Stimulated activated naive CD8-positive, alpha-beta T cell treated with anti-CD3 and anti-CD28 coated beads, Interleukin-15, Interleukin-2, amounts not matched to agents 100 U/mL and 50 U/mL, for 24 hours (primary cell): ENCODE measurements around the gene ABL1.
A peak's percentile ranks its signal among the peaks of the same experiment; 100 is the strongest.

Experiments
- ATAC-seq: fragments of 150-1000 bp; cut with Tn5 transposase; one replicate; pipeline ENCODE4 v1.10.0; 2021
- DNase-seq: peaks from one replicate; pipeline ENCODE4 v3.0.0; 2021

The ABL1 gene

DNA sequence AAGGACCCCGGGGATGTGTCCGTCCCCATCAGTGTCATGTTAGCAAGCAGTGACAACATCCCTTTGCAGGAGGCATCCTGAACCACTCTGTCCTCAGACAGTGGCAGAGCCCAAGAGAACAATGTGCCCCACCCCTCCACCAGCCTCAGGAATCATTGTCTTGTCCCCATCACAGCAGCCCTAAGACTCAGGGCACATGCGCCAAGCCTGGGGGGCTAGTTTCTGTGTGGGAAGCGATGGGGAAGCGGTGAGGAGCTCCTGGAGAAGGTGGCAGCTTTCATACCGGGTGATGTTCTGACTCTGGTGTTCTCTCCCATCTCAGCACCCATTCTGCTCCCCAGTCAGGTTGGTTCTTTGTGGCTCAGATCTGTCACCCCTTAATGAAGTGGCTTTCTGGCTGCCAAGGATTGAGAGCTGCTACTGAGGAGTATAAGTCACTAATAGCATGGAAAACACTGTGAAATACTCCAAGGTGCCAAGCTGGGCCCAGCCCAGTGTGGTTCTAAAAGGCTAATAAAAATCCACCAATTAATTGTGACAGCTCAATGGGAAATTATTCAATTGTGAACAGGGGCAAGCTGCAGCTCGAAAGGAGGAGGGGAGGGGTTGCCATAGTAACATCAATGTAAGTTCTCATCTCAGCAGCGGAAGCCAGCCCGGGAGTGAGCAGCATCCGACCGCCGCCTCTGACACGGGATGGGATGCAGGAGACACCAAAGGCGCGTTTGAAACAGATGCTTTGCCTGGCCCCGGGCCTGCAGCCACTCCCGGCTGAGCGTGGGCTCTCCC lies 56.8 kb downstream of the ABL1 start:
- DNase-seq, result no peak
- ATAC-seq, result no peak

GRCh38 chr9:130892477-130893304 lies 57.6 kb downstream of the ABL1 start:
- no peak for DNase-seq

DNA sequence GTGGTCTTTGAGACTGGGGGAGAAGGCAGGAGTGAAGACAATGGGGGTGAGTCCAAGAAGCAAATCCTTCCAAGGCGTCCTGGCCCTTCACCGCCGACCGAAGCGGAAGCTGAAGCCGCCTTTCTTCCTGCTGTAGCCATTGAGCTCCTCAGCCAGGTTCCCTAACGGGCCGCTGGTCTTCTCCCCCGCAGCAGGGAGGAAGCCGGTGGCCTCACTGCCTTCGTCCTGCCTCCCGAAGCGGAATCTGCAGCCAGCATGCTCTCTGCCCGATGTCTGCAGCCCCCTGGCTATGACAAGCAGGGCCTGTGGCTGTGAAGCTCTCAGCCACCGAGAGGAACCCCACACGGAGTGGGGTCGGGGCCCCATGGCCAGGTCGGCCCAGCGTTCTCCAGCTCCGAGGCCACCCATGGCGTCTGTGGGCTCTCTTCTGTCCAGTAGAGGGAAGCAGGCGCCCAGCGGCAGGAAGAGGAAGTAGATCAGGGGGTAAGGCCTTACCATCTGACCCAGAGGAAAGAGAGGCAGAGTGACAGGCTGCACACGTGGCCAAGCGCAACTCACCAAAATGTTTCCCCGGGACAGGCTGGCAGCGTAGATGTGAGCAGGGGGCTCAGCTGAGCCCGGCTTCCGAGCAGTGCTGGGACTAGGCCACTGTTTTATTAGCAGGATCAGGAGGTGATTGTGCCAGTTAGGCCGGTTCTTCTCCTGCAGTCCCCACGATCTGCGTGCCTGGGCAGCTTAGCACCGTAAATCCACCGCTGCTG lies 58.5 kb downstream of the ABL1 start:
- DNase-seq (no peak), ATAC-seq (no peak)

More at GRCh38 chr9:130892477-130893304, 57.6 kb downstream of the ABL1 start:
- ATAC-seq, result no peak

- ATAC-seq (no peak), DNase-seq (no peak)
These were observed 59.5 kb downstream of the ABL1 start for GRCh38 chr9:130894546-130894945.

DNA sequence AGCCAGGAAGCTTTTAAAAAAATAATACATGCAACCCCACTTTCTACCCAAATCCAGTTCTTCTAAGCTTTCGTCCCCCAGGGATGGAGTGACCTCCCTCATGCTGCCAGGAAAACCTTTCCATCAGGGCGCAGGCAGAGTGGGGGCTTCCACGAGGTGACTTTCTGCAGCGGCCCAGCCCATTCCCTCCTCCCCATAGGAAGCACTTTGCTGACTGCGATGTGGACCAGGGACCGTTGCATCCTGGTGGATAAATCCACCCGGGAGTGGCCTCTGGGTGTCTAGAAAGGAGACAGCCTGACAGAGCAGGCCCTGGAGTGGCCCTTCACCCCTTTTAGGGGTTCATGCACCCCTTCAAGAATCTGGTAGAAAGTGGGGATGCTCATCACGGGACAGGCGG lies 60.0 kb downstream of the ABL1 start:
- DNase-seq (no peak), ATAC-seq (no peak)

GRCh38 chr9:130895481-130896232 lies 60.6 kb downstream of the ABL1 start:
- DNase-seq (no peak), ATAC-seq (no peak)

- no peak for ATAC-seq
These were observed 61.4 kb downstream of the ABL1 start, which contains the start of gene QRFP for GRCh38 chr9:130896233-130897014. QRFP (minus strand) TSS chr9:130896812; CDS start chr9:130893838, 2,974 bp downstream.

DNA sequence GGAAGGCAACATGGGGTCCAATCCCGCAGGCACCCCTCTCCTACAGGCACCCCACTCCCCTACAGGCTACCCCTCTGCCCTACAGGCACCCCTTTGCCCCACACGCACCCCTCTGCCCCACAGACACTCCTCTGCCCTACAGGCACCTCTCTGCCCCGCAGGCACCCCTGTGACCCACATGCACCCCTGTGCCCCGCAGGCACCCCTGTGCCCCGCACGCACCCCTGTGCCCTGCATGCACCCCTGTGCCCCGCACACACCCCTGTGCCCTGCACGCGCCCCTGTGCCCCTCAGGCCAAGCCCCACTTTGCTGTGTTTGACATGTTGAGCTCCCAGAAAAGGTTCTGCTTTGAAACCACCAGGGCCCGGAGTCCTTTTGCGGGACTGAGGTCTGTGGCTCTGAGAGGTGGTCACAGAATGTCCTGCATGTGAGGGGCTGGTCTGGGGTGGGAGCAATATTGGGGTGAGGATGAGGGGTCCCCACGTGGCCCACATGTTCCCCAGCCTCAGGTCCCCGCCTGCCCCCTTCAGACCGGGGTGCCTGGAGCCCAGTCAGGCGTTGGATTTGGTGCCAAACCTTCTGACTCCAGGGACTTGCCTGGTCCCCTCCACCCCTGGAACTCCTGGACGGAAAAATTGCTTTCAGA lies 62.2 kb downstream of the ABL1 start:
- no peak for DNase-seq
- ATAC-seq, result no peak

More at GRCh38 chr9:130896233-130897014, 61.4 kb downstream of the ABL1 start, which contains the start of gene QRFP:
- no peak for DNase-seq

GRCh38 chr9:130897848-130898551 lies 62.9 kb downstream of the ABL1 start:
- DNase-seq (no peak), ATAC-seq (no peak)

GRCh38 chr9:130898552-130898852 lies 63.4 kb downstream of the ABL1 start:
- ATAC-seq, result no peak
- DNase-seq, result no peak

DNA sequence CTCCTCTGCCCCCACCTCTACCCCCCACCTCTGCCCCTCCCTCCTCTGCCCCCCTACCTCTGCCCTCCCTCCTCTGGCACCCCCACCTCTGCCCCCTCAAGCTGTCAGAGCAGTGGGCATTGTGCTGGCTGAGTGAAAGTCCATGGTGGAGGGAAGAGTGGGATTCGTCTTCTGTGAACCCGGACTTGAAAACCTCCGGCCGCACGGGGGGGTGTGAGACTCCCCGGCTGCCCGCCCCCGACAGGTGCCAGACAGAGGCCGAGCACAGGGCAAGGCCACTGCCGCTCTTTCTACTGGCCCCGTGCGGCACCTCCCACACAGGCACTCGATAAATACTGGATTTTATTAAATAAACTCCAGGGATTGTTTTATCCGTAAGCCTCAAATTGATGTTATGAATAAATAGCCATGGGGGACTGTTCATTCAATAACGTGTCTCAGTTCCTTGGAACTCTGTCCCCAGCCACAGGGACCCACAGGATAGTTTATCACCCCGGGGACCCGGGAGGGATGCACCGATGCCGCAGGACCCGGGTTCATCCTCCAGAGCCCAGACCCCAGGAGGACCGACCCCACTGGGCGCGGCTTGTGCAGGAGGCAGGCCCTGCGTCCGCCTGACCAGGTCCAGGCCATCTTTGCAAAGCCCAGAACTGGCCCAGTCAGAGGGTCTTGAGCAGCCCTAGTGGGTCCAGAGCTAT lies 64.1 kb downstream of the ABL1 start:
- no peak for DNase-seq
- ATAC-seq, result no peak

DNA sequence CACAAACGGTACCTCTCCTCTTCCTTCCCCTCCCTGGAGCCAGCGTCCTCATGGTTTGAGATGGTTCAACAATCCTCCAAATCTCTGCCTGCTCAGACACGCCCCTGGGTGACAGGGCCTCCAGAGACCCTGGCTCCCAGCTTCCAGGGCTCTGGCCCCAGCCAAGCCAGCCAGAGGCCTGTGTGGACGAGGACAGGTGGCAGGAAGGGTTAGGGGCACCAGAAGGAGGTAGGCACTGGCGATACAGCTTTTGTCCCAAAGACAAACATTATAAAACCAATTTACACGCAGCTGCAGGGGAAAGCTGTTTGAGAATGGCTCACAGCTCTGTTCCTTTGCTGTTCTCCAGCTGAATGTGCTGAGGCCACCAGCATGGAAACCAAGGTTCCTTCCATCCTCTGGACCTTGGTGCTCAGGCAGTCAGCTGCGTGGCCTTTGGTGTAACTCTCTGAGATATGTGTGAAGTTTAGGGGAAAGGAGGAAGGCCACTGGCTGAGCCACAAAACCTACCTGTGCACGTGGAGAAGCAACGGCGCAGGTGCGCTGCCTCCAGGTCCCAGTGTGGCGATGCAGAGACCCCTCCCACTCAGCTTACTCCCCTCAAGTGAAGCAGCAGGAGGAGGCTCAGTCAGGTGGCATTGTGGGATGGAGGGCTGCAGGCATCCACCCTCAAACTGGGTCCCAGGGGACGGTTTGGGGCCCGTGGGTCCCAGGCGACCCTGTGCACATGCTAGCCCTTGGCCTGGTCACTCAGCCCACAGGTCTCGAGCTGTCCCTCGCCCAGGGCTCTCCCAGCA lies 65.8 kb downstream of the ABL1 start:
- ATAC-seq (no peak), DNase-seq (no peak)

- DNase-seq (no peak), ATAC-seq (no peak)
These were observed 66.6 kb downstream of the ABL1 start for GRCh38 chr9:130901498-130902203.

DNA sequence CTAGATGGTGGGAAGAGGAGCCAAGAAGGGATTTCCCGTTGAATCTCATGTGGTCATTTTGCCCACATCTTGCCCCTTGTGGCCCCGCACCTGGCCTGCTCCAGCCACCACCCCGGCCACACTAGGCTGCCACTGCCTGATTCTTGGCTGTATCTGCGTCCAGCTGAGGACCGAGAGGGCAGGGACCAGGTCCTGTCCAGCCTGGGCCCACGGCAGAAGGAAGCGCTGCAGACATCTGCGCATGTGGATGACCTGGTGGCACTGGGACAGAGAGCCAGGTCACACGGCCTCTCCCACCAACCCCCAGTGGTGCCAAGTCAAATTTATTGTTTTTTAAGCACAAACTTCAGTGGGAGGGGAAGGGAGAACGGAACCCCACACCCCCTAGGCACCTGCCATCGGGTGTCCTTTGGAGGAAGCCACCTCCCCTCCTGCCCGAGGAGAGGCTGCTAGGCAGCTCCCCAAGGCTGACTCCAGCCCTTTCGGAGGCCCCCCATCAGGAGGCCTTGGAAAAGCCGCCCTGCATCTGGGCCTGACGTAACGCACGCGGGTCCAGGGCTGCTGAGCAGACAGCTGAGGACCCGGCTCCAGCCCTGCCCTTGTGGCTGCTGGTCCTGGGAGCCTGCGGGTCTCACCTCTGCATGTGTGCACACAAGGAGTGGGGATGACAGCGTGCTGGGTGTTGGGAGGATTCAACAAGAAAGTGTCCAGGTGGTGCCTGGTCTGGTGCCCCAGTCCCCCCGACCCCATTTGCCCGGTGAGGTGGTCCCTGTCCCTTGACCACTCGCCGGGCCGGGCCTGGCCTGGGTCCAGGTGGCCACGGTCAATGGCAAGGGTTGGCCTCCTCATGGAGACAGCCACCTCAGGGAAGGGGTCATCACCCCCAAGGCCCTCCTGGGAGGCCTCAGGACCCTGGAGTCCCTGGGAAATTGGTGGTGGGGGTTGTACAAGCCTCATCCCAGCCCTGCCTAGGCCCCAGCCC lies 67.4 kb downstream of the ABL1 start:
- DNase-seq (no peak), ATAC-seq (no peak)

DNA sequence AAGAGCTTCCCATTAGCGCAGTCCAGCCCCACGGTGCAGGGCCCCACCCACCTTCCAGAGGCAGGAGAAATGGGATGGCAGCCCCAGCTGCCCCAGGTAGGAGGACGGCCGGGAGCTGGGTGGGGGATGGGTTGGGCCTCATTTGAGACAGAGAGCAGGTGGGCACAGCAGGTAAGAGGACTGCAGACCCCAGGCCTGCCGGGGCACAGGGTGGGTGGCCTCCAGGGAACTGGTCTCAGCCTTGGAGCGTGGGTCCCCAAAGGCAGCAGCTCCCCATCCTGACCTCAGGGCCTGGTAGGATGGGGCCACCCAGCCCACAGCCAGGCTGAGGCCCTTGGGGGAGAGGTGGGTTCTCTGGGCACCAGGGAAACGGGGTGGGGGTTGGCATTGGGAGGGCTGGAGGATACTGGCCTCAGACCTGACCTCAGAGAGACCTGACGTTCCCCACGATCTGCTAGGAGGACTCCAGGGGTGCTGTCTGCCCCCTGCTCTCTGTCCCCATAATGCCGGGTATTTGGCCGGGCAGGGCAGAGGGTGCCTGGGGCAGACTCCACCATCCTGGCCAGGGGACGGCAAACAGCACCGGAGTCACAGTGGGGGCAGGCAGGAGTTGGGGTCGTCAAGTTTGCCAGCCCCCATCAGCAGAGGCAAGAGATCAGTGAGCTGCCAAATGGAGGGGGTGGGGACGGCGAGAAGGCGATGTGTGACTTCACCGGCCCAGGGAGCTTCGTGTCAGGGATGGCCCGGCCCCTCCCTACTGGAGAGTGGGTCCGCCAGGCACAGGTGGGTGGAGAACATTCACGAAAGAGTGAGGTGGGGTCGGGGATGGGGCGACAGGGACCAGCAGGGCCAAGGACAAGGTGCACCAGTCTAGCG lies 68.4 kb downstream of the ABL1 start:
- DNase-seq (no peak), ATAC-seq (peak; percentile 1)
